Naive thymus-derived CD4-positive, alpha-beta T cell (primary cell): ENCODE data around the gene MEX3C. TPM values are rescaled to one million over a fixed set of nuclear protein-coding genes. Genes with fewer than 3 reads are reported as not detected.

ENCODE experiments used
- ATAC-seq: fragments of 150-1000 bp; cut with Tn5 transposase; 2 replicates; pipeline ENCODE4 v1.10.0; 2021; ENCODE audit warnings: mild to moderate bottlenecking, moderate library complexity
- CTCF ChIA-PET: fragments of 350-600 bp; sonication (Branson Sonifier 250); formaldehyde crosslinking; loops from one replicate; lab custom pipeline; 2021; ENCODE audit warnings: antibody characterized with exemption; lab: Charles Lee
- POLR2A ChIA-PET: fragments of 350-600 bp; sonication (Branson Sonifier 250); formaldehyde crosslinking; loops from one replicate; lab custom pipeline; 2021; ENCODE audit warnings: antibody characterized with exemption, inconsistent platforms; lab: Charles Lee
- DNase-seq, 9 donors: peaks; one replicate each; pipeline versions ENCODE4 v3.0.0 to v3.0.0-alpha.2; 2020 to 2022; ENCODE audit warnings: mixed read lengths in 1 of 9
- H3K27ac ChIP-seq: one replicate; pipeline ENCODE4 v1.7.0; 2013; ENCODE audit warnings: mild to moderate bottlenecking, low read depth, low read length, moderate library complexity
- H3K27me3 ChIP-seq, 2 donors: one replicate each; pipeline ENCODE4 v1.7.0; 2013; ENCODE audit warnings: low read length in 2 of 2, mild to moderate bottlenecking in 2 of 2, moderate library complexity in 2 of 2; ENCODE audit not compliant: control insufficient read depth in 2 of 2, insufficient read depth in 2 of 2
- H3K36me3 ChIP-seq, 3 experiments: 1 replicate in 2 of 3; 2 replicates in 1 of 3; pipeline ENCODE4 v1.7.0; 2013; ENCODE audit warnings: low read length in 3 of 3, mild to moderate bottlenecking in 3 of 3, moderate library complexity in 1 of 3; ENCODE audit not compliant: insufficient read depth in 3 of 3, control insufficient read depth in 2 of 3
- H3K4me1 ChIP-seq, 2 donors: one replicate each; pipeline ENCODE4 v1.7.0; 2013; ENCODE audit warnings: low read length in 2 of 2, mild to moderate bottlenecking in 2 of 2, moderate library complexity in 1 of 2; ENCODE audit not compliant: control insufficient read depth in 2 of 2, insufficient read depth in 2 of 2
- H3K4me3 ChIP-seq: 2 replicates; pipeline ENCODE4 v1.7.0; 2013; ENCODE audit warnings: mild to moderate bottlenecking, low read length
- H3K9me3 ChIP-seq, 3 experiments: 1 replicate in 2 of 3; 2 replicates in 1 of 3; pipeline ENCODE4 v1.7.0; 2013; ENCODE audit warnings: low read length in 3 of 3; ENCODE audit not compliant: control insufficient read depth in 2 of 3
- H3K27ac Mint-ChIP-seq, 9 donors: one replicate each; pipeline ENCODE4 v1.8.0; 2020 to 2022; ENCODE audit warnings: mixed read lengths in 9 of 9, mild to moderate bottlenecking in 8 of 9, moderate library complexity in 5 of 9, inconsistent platforms in 2 of 9
- H3K27me3 Mint-ChIP-seq, 5 donors: one replicate each; pipeline ENCODE4 v1.8.0; 2021 to 2022; ENCODE audit warnings: mixed read lengths in 5 of 5, mild to moderate bottlenecking in 1 of 5
- H3K36me3 Mint-ChIP-seq, 5 donors: one replicate each; pipeline ENCODE4 v1.8.0; 2020 to 2022; ENCODE audit warnings: mixed read lengths in 5 of 5, mild to moderate bottlenecking in 3 of 5, inconsistent platforms in 1 of 5
- H3K4me1 Mint-ChIP-seq, 7 donors: one replicate each; pipeline ENCODE4 v1.8.0; 2020 to 2022; ENCODE audit warnings: mixed read lengths in 7 of 7, mild to moderate bottlenecking in 3 of 7, inconsistent platforms in 1 of 7
- H3K4me3 Mint-ChIP-seq, 10 donors: one replicate each; pipeline ENCODE4 v1.8.0; 2020 to 2022; ENCODE audit warnings: mild to moderate bottlenecking in 10 of 10, mixed read lengths in 10 of 10, moderate library complexity in 6 of 10, inconsistent platforms in 2 of 10
- H3K9me3 Mint-ChIP-seq, 11 donors: one replicate each; pipeline ENCODE4 v1.8.0; 2020 to 2022; ENCODE audit warnings: mixed read lengths in 11 of 11, mild to moderate bottlenecking in 4 of 11, inconsistent platforms in 1 of 11, moderate library complexity in 1 of 11
- intact Hi-C, 2 donors: fragments of 100-400 bp; cut with micrococcal nuclease; formaldehyde crosslinking; loops; one replicate each; pipeline ENCODE4 v1.15.1; 2023
- polyA plus RNA-seq, 2 donors: library from polyadenylated mRNA; unstranded; fragments of 300-500 nt; fragmentation: Illumina TruSeq; gene quantifications; one replicate each; pipeline ENCODE4 v1.2.3, GENCODE V29; 2021
- total RNA-seq, 6 experiments: library from RNA in 5 of 6; stranded (reverse) in 5 of 6; gene quantifications; 1 replicate in 5 of 6; 2 replicates in 1 of 6; pipeline ENCODE4 v1.2.3 and lab custom pipeline; 2021 to 2026

The MEX3C gene
- total and polyA plus RNA-seq, 7 experiments from 2014 or later: 4.3 to 68.8 (median 49.9) TPM

DNA sequence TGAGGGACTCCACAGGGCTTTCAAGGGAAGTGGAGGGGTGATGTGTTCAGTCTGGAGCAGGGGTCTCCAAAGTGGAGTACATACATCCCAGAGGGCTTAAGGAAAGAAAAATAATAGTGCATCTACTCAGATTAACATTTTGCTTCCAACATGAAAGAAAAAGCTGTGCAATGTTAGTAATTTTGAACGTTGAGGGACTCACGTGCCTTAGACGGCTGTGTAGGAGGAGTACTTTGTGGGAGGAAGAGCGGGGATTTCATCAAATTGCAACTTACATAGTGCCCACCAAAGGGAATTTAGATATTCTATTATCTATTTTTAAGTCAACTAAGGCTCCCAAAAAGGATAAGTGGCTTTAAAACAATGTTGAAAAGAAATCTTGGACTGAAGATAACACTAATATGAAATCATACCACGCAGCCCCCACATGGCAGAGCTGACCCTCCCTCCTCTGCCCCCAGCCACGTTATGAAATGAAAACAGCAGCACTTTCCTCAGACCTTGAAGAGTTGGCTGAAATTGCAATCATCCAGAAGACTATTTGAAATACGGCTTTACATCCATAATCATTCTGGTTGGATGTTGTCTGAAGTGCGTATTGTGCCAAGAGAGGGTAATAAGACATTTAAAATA is 42.9 kb downstream of the MEX3C start:
- DNase-seq: no peak
- peak overlapping the region; percentile 80 to 96 (median 87) for H3K4me3 Mint-ChIP-seq
- POLR2A ChIA-PET: interaction anchor here (0.6 to 6.7 kb wide), 11 partner anchors 9 to 276 kb away, joined by 3 to 97 read pairs (median 4); partner anchors contain the start of genes ME2, MEX3C and SMAD4
- H3K9me3 Mint-ChIP-seq: peaks cover 0 to 4% (median 0%) of the 10 kb centered on the region in 11 donors
- intact Hi-C loops: loop anchor here (1.0 to 5.0 kb wide), 3 partner anchors 15 to 122 kb away; partner anchors contain the start of genes SMAD4 (in 2 of the 2) and MEX3C (in 1 of the 2)
- peak overlapping the region; percentile 61 for H3K27ac ChIP-seq
- H3K36me3 ChIP-seq: no peaks in the 10 kb centered on the region
- H3K36me3 Mint-ChIP-seq: peaks cover 0 to 6% (median 0%) of the 10 kb centered on the region in 5 donors
- H3K9me3 ChIP-seq: no peaks in the 10 kb centered on the region
- no peaks in the 10 kb centered on the region for H3K27me3 ChIP-seq
- ATAC-seq: no peak
- H3K4me1 ChIP-seq: peaks cover 22 to 23% of the 10 kb centered on the region in 2 donors
- H3K27ac Mint-ChIP-seq: peak overlapping the region; percentile 91 to 98 (median 94)
- CTCF ChIA-PET: interaction anchor here (0.7 to 3.5 kb wide), 3 partner anchors 16 to 276 kb away, joined by 3 to 20 read pairs (median 4); partner anchors contain the start of genes ME2 and MEX3C
- H3K4me1 Mint-ChIP-seq: peaks cover 19 to 47% (median 37%) of the 10 kb centered on the region in 7 donors
- peak overlapping the region; percentile 52 for H3K4me3 ChIP-seq
- no peaks in the 10 kb centered on the region for H3K27me3 Mint-ChIP-seq

GRCh38 chr18:51153659-51154371 is 43.7 kb downstream of the MEX3C start:
- intact Hi-C loops: loop anchor here (1.0 to 5.0 kb wide), 4 partner anchors 15 to 275 kb away; partner anchors contain the start of genes MEX3C (in 2 of the 2), SMAD4 (in 2 of the 2) and ME2 (in 1 of the 2)
- ATAC-seq (peak; percentile 76), DNase-seq (peak; percentile 35 to 65 (median 55))
- Mint-ChIP-seq H3K4me1 (peaks cover 19 to 44% (median 37%) of the 10 kb centered on the region in 7 donors), H3K4me3 (peak overlapping the region; percentile 80 to 96 (median 87)), H3K9me3 (peaks cover 0 to under 1% (median 0%) of the 10 kb centered on the region in 11 donors), H3K27me3 (no peaks in the 10 kb centered on the region), H3K36me3 (peaks cover 0 to 4% (median 0%) of the 10 kb centered on the region in 5 donors), H3K27ac (peak overlapping the region; percentile 91 to 98 (median 94))
- ChIA-PET POLR2A (interaction anchor here (0.7 to 6.7 kb wide), 10 partner anchors 10 to 275 kb away, joined by 3 to 97 read pairs (median 5); partner anchors contain the start of genes ME2, MEX3C and SMAD4), CTCF (interaction anchor here (0.7 to 3.5 kb wide), 2 partner anchors 42 to 275 kb away, joined by 3 to 20 read pairs; partner anchors contain the start of genes ME2 and MEX3C)
- H3K4me1 ChIP-seq: peaks cover 22 to 23% of the 10 kb centered on the region in 2 donors
- H3K9me3 ChIP-seq: no peaks in the 10 kb centered on the region
- peak overlapping the region; percentile 52 for H3K4me3 ChIP-seq
- no peaks in the 10 kb centered on the region for H3K27me3 ChIP-seq
- peak overlapping the region; percentile 61 for H3K27ac ChIP-seq
- no peaks in the 10 kb centered on the region for H3K36me3 ChIP-seq

DNA sequence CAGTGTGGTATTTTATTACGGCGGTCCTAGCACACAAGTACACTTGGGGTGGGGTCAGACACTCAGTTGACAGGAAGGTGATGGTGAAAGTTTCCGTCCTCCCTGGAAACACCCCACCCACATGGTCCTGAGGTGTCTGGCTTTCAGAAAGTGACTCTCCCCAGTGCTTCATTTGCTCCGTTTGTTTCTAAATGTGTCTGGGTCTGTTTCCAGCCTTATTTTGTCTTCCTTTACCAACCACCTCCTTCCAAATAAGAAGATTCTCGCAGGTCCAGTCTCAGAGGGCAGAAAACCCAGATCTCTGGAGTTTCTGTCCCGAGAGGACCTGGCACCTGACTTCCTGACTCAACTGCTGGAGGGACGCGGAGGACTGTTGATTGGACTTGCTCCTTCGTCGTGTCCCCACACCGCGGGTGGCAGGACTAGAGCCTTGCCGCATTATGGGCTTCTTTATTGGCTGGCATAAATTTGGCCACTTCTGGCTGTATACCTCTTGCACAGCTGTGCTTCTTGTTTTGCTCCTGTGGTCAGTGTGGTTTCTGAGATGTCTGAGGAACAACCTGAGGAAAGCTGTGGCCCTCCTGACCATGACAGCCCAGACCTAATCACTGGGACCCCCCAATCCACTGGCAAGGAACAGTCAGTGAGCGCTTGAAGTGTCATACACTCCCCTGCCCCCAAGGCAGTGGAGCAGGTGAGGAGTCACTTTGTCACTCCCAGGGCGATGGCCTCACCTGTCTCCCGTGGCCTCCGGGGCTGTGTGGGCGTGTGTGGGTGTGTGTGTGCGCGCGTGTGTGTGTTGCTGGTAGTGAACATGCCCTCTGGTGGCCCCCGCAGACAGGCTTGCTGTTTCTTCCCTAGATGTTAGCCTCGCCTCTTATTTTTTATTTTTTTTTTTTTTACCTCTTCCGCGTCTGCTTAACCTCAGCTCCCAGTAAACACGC is 45.6 kb downstream of the MEX3C start:
- H3K27ac ChIP-seq: no peak overlapping the region
- H3K36me3 ChIP-seq: no peaks in the 10 kb centered on the region
- H3K27me3 ChIP-seq: no peaks in the 10 kb centered on the region
- peak overlapping the region; percentile 73 to 89 (median 85) for H3K27ac Mint-ChIP-seq
- no peaks in the 10 kb centered on the region for H3K9me3 Mint-ChIP-seq
- intact Hi-C loops: loop anchor here (1.0 to 5.0 kb wide), 5 partner anchors 17 to 332 kb away; partner anchors contain the start of genes SMAD4 (in 2 of the 2), ME2 (in 1 of the 2) and MRO (in 1 of the 2)
- H3K27me3 Mint-ChIP-seq: no peaks in the 10 kb centered on the region
- peak overlapping the region; percentile 46 for H3K4me3 ChIP-seq
- peaks cover 19 to 43% (median 37%) of the 10 kb centered on the region in 7 donors for H3K4me1 Mint-ChIP-seq
- peaks cover 0 to 4% (median 0%) of the 10 kb centered on the region in 5 donors for H3K36me3 Mint-ChIP-seq
- peak; percentile 79 for ATAC-seq
- ChIA-PET CTCF (interaction anchor here (0.7 to 3.5 kb wide), 3 partner anchors 33 to 44 kb away, joined by 3 to 20 read pairs (median 3); partner anchors contain the start of gene MEX3C), POLR2A (interaction anchor here (0.7 to 6.7 kb wide), 4 partner anchors 16 to 273 kb away, joined by 3 to 97 read pairs (median 6); partner anchors contain the start of genes ME2, MEX3C and SMAD4)
- no peaks in the 10 kb centered on the region for H3K9me3 ChIP-seq
- H3K4me1 ChIP-seq: peaks cover 22 to 23% of the 10 kb centered on the region in 2 donors
- H3K4me3 Mint-ChIP-seq: peak overlapping the region; percentile 72 to 96 (median 82)
- peak; percentile 28 to 73 (median 56) for DNase-seq

DNA sequence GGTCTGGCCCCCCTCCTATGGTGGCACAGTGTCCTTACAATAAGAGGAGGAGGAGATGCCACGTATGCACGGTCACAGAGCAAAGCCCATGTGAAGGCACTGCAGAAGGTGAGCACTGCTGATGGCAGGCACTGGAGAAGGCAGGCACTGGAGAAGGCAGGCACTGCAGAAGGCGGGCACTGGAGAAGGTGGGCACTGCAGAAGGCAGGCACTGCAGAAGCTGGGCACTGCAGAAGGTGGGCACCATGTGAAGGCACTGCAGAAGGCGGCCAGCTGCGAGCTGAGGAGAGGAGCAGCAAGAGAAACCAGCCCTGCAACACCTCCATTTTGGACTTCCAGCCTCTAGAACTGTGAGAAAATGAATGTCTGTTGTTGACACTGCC is 46.3 kb downstream of the MEX3C start:
- no peak overlapping the region for H3K27ac ChIP-seq
- Mint-ChIP-seq H3K9me3 (no peaks in the 10 kb centered on the region), H3K36me3 (peaks cover 0 to 4% (median 0%) of the 10 kb centered on the region in 5 donors), H3K4me3 (peak overlapping the region in 9 of 10 donors; percentile 25 to 96 (median 51)), H3K4me1 (peaks cover 19 to 43% (median 37%) of the 10 kb centered on the region in 7 donors), H3K27ac (peak overlapping the region in 8 of 9 donors; percentile 31 to 87 (median 76)), H3K27me3 (no peaks in the 10 kb centered on the region)
- DNase-seq (no peak), ATAC-seq (no peak)
- ChIA-PET CTCF (no interaction called here), POLR2A (interaction anchor here (6.7 kb wide), 1 partner anchor 46 kb away, joined by 97 read pairs; the partner anchor contains the start of gene MEX3C)
- no peak overlapping the region for H3K4me3 ChIP-seq
- H3K27me3 ChIP-seq: no peaks in the 10 kb centered on the region
- intact Hi-C loops: loop anchor here (5.0 kb wide), 1 partner anchor 119 kb away; the partner anchor contains the start of gene SMAD4 (in 2 of the 2)
- no peaks in the 10 kb centered on the region for H3K9me3 ChIP-seq
- no peaks in the 10 kb centered on the region for H3K36me3 ChIP-seq
- H3K4me1 ChIP-seq: peaks cover 22 to 23% of the 10 kb centered on the region in 2 donors

GRCh38 chr18:51150113-51150700 is 47.3 kb downstream of the MEX3C start:
- intact Hi-C loops: loop anchor here (5.0 kb wide), 1 partner anchor 118 kb away; the partner anchor contains the start of gene SMAD4 (in 2 of the 2)
- ChIA-PET CTCF (interaction anchor here (0.8 kb wide), 2 partner anchors 42 to 47 kb away, joined by 3 read pairs; partner anchors contain the start of gene MEX3C), POLR2A (interaction anchor here (0.7 to 1.9 kb wide), 3 partner anchors 16 to 266 kb away, joined by 3 to 12 read pairs (median 3); no protein-coding TSS in a partner anchor)
- H3K4me1 ChIP-seq: peaks cover 22 to 23% of the 10 kb centered on the region in 2 donors
- ATAC-seq: no peak
- no peaks in the 10 kb centered on the region for H3K9me3 ChIP-seq
- H3K36me3 ChIP-seq: no peaks in the 10 kb centered on the region
- Mint-ChIP-seq H3K4me1 (peaks cover 19 to 43% (median 37%) of the 10 kb centered on the region in 7 donors), H3K9me3 (no peaks in the 10 kb centered on the region), H3K27ac (peak overlapping the region in 7 of 9 donors; percentile 11 to 78 (median 51)), H3K4me3 (peak overlapping the region in 1 of 10 donors; percentile 29), H3K36me3 (peaks cover 0 to 4% (median 0%) of the 10 kb centered on the region in 5 donors), H3K27me3 (no peaks in the 10 kb centered on the region)
- H3K4me3 ChIP-seq: no peak overlapping the region
- no peak for DNase-seq
- H3K27me3 ChIP-seq: no peaks in the 10 kb centered on the region
- no peak overlapping the region for H3K27ac ChIP-seq
